HL-60 (cell line): Measurements from ENCODE around the gene LAMTOR1.

ENCODE experiments used
- GABPA ChIP-seq: IDR thresholded peaks from 2 replicates; pipeline ENCODE4 v1.6.1; 2012; ENCODE audit warnings: low read depth
- POLR2AphosphoS5 ChIP-seq: IDR thresholded peaks from 2 replicates; pipeline ENCODE4 v1.6.1; 2012; ENCODE audit warnings: low read depth
- SPI1 ChIP-seq: IDR thresholded peaks from 2 replicates; pipeline ENCODE4 v1.6.1; 2012; ENCODE audit warnings: low read depth, mild to moderate bottlenecking, borderline replicate concordance
- TF ChIP-seq, protein P1 (sequence below): IDR thresholded peaks from one replicate; pipeline ENCODE4 v1.5.1; 2011; ENCODE audit warnings: low read length, control low read depth, inconsistent platforms; ENCODE audit not compliant: insufficient read depth
- TF ChIP-seq, protein P2 (sequence below): IDR thresholded peaks from 2 replicates; pipeline ENCODE4 v1.6.1; 2012; ENCODE audit warnings: low read depth; ENCODE audit not compliant: insufficient replicate concordance

DNA sequence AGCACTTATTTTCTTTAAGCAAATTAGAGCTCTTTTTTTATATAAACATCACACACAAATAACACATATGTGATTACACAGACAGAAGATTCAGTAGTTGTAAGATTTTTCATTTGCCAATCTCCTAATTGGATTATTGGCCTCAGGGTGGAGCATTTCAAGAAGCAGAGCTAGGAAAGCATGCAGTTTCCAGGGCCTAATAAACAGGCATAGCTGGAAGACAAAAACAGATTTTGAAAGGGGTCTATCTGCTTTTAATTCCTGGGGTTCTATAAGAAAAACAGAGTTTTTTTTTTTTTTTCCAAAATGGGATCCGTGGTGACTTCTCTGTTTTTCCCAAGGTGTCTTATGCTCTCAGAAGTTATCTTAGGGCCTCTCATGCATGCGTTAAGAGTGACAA lies 24.8 kb upstream of the LAMTOR1 start:
- TF ChIP-seq POLR2AphosphoS5 (no peak), SPI1 (no peak), GABPA (no peak)
- TF ChIP-seq, protein P1, sequence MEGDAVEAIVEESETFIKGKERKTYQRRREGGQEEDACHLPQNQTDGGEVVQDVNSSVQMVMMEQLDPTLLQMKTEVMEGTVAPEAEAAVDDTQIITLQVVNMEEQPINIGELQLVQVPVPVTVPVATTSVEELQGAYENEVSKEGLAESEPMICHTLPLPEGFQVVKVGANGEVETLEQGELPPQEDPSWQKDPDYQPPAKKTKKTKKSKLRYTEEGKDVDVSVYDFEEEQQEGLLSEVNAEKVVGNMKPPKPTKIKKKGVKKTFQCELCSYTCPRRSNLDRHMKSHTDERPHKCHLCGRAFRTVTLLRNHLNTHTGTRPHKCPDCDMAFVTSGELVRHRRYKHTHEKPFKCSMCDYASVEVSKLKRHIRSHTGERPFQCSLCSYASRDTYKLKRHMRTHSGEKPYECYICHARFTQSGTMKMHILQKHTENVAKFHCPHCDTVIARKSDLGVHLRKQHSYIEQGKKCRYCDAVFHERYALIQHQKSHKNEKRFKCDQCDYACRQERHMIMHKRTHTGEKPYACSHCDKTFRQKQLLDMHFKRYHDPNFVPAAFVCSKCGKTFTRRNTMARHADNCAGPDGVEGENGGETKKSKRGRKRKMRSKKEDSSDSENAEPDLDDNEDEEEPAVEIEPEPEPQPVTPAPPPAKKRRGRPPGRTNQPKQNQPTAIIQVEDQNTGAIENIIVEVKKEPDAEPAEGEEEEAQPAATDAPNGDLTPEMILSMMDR: no peak
- TF ChIP-seq, protein P2, sequence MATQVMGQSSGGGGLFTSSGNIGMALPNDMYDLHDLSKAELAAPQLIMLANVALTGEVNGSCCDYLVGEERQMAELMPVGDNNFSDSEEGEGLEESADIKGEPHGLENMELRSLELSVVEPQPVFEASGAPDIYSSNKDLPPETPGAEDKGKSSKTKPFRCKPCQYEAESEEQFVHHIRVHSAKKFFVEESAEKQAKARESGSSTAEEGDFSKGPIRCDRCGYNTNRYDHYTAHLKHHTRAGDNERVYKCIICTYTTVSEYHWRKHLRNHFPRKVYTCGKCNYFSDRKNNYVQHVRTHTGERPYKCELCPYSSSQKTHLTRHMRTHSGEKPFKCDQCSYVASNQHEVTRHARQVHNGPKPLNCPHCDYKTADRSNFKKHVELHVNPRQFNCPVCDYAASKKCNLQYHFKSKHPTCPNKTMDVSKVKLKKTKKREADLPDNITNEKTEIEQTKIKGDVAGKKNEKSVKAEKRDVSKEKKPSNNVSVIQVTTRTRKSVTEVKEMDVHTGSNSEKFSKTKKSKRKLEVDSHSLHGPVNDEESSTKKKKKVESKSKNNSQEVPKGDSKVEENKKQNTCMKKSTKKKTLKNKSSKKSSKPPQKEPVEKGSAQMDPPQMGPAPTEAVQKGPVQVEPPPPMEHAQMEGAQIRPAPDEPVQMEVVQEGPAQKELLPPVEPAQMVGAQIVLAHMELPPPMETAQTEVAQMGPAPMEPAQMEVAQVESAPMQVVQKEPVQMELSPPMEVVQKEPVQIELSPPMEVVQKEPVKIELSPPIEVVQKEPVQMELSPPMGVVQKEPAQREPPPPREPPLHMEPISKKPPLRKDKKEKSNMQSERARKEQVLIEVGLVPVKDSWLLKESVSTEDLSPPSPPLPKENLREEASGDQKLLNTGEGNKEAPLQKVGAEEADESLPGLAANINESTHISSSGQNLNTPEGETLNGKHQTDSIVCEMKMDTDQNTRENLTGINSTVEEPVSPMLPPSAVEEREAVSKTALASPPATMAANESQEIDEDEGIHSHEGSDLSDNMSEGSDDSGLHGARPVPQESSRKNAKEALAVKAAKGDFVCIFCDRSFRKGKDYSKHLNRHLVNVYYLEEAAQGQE: no peak
